Activated T-helper 1 cell treated with anti-CD3 and anti-CD28 coated beads, Interleukin-12 subunit alpha, Interleukin-12 subunit beta, Interleukin-2, Interleukin-4 antibody, amounts not matched to agents 30 ng/mL and 10 ng/mL and 1 ng/mL, durations not matched to agents 14 hours and 24 hours and 36 hours (primary cell): ENCODE measurements around the gene SMTNL1. TPM values are rescaled to one million over a fixed set of nuclear protein-coding genes. Genes with fewer than 3 reads are reported as not detected.
"Not testable (repeated sequence)": the region's sequence is repeated elsewhere in the genome, so short reads cannot be mapped to it uniquely, and the experiment has no call there.

Source experiments
- DNase-seq: peaks from one replicate; pipeline ENCODE4 v3.0.0; 2021; ENCODE audit warnings: low spot score
- H3K27ac Mint-ChIP-seq: one replicate; pipeline ENCODE4 v1.8.0; 2021; ENCODE audit warnings: mild to moderate bottlenecking, mixed read lengths
- H3K27me3 Mint-ChIP-seq: one replicate; pipeline ENCODE4 v1.8.0; 2022; ENCODE audit warnings: mild to moderate bottlenecking, moderate library complexity, mixed read lengths; ENCODE audit not compliant: insufficient read depth
- H3K36me3 Mint-ChIP-seq: one replicate; pipeline ENCODE4 v1.8.0; 2021; ENCODE audit warnings: low read depth, mixed read lengths
- H3K4me1 Mint-ChIP-seq: one replicate; pipeline ENCODE4 v1.8.0; 2021; ENCODE audit warnings: low read depth, mixed read lengths
- H3K4me3 Mint-ChIP-seq: one replicate; pipeline ENCODE4 v1.8.0; 2021; ENCODE audit warnings: mild to moderate bottlenecking, moderate library complexity, mixed read lengths
- H3K9me3 Mint-ChIP-seq: one replicate; pipeline ENCODE4 v1.8.0; 2021; ENCODE audit warnings: mixed read lengths
- intact Hi-C: fragments of 100-400 bp; cut with micrococcal nuclease; formaldehyde crosslinking; loops from one replicate; pipeline ENCODE4 v1.15.1; 2024
- total RNA-seq: library from RNA; stranded (reverse); gene quantifications from 2 replicates; pipeline ENCODE4 v1.2.3, GENCODE V29; 2022

The SMTNL1 gene
- total RNA-seq, 1 donor from 2014 or later: not detected

DNA sequence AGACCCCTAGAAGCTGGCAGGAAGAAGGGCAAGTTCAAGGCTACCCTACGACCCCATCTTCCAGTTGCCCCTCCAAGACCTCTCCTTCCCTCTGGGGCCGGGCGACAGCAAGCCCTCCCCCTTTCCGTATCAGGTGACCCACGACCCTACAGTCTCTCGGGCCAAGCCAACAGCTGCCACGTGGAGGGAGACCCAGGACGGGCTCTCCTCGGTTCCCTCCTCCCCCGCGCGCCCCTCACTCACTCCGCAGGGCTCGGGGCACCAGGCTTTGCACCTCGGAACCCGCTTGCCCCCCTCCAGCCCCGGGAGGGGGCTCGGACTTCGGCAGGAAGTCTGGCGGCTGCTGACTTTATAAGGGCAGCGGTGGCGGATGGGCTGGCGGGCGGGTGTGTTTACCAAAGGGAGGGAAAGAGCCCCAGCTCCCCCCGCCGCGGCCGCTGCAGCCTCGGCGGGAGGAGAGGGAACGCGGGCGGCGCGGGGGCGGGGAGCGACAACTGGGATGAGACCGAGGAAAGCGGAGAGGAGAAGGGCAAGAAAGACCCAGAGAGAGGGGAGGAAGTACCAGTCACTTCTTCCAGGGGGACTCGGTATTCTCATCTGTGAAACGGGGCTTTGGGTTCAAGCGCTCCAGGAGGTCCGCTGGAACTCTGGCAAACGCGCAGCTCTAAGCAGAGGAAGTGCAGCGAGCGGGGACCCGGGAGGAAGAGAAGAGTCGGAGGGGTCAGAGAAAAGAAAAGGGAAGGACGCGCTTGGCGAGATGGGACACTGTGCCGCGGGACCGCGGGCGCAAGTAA is 22.7 kb upstream of the SMTNL1 start:
- Mint-ChIP-seq H3K27ac (peak overlapping the region; percentile 94), H3K4me1 (peaks cover 17% of the 10 kb centered on the region), H3K4me3 (peak overlapping the region; percentile 99), H3K9me3 (no peaks in the 10 kb centered on the region), H3K36me3 (no peaks in the 10 kb centered on the region), H3K27me3 (peaks cover 4% of the 10 kb centered on the region)
- intact Hi-C loops: loop anchor here (1.0 to 5.0 kb wide), 4 partner anchors 15 to 52 kb away; partner anchors contain the start of genes RTN4RL2 and TIMM10
- peak; percentile 39 for DNase-seq

DNA sequence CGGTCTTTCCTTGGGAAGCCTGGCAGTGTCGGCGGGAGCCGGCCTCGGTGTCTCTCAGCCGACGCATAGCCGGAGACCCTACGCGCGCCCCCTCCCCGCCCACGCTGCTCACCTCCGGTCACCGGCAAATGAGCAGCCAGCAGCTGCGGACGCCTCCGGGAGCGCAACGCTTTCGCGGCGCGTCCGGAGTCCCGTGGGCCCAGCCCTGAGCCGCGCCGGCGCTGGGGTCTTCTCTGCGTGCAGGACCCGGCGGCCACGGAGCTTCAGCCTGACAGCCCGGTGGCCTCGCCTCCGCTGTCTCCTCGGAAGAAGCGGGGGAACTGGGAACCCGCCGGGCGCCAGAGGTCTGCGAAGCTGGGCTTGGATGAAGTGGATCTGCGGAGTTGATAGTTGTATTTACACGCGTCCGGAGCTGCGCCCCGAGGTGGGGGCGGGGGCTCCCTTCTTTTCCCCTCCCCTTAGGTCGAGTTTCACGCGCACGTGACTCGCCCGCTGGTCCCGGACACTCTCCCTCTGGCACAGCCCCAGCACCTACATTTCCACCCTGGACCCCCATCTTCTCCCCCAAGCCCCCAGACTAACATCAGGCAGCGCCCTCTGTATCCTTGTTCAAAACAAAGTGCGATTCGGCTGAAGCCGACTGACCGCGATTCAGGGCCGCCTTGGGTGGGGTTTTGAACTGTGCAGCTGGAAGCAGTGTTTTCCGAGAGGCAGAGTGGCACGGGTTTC is 21.9 kb upstream of the SMTNL1 start, which contains the start of gene SLC43A1:
SLC43A1 (minus strand) TSS at position 371 of the 729 bp plus-strand sequence. CDS start 1,591 bp downstream, outside the sequence.
- peak within 1 kb of the TSS; percentile 99 for H3K4me3 Mint-ChIP-seq
- no peaks in the 10 kb centered on the region for H3K36me3 Mint-ChIP-seq
- peaks cover 4% of the 10 kb centered on the region for H3K27me3 Mint-ChIP-seq
- DNase-seq: peak; percentile 9
- intact Hi-C loops: loop anchor here (1.0 kb wide), 1 partner anchor 15 kb away; the partner anchor contains the start of gene TIMM10
- H3K4me1 Mint-ChIP-seq: peaks cover 17% of the 10 kb centered on the region
- H3K9me3 Mint-ChIP-seq: no peaks in the 10 kb centered on the region
- peak within 1 kb of the TSS; percentile 94 for H3K27ac Mint-ChIP-seq

DNA sequence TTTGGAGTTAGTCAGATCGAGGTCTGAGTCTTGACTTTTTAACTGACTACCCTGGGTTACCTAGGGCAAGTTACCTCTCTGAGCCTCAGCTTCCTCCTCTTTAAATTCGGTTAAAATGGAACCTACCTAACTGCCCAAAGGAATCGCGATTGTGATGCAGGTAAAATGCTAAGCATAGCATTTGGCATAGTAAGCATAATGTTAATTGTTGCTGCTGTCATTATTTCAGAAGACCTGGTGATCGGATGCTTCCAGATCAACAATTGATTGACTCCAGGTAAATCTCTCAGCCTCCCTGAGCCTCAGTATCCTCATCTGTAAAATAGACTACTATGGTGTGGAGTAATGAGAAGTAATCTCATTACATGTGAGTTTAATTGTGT is 21.3 kb upstream of the SMTNL1 start:
- DNase-seq: no peak
- Mint-ChIP-seq H3K27me3 (peaks cover 4% of the 10 kb centered on the region), H3K36me3 (no peaks in the 10 kb centered on the region), H3K9me3 (no peaks in the 10 kb centered on the region), H3K4me1 (peaks cover 17% of the 10 kb centered on the region), H3K27ac (peak overlapping the region; percentile 83), H3K4me3 (peak overlapping the region; percentile 99)
- intact Hi-C loops: no loop called here

- DNase-seq: no peak
- H3K4me1 Mint-ChIP-seq: peaks cover 1% of the 10 kb centered on the region
- no peaks in the 10 kb centered on the region for H3K9me3 Mint-ChIP-seq
- no peak overlapping the region for H3K4me3 Mint-ChIP-seq
- intact Hi-C loops: no loop called here
- peaks cover 7% of the 10 kb centered on the region for H3K36me3 Mint-ChIP-seq
- H3K27me3 Mint-ChIP-seq: peaks cover 4% of the 10 kb centered on the region
- no peak overlapping the region for H3K27ac Mint-ChIP-seq
Observed at GRCh38 chr11:57521116-57521515, 16.3 kb upstream of the SMTNL1 start.

GRCh38 chr11:57523419-57523818 is 14.0 kb upstream of the SMTNL1 start:
- peaks cover 17% of the 10 kb centered on the region for H3K36me3 Mint-ChIP-seq
- intact Hi-C loops: no loop called here
- H3K27ac Mint-ChIP-seq: no peak overlapping the region
- DNase-seq: no peak
- H3K9me3 Mint-ChIP-seq: no peaks in the 10 kb centered on the region
- no peak overlapping the region for H3K4me3 Mint-ChIP-seq
- no peaks in the 10 kb centered on the region for H3K27me3 Mint-ChIP-seq
- H3K4me1 Mint-ChIP-seq: peaks cover 14% of the 10 kb centered on the region

- H3K27me3 Mint-ChIP-seq: no peaks in the 10 kb centered on the region
- H3K4me1 Mint-ChIP-seq: peaks cover 31% of the 10 kb centered on the region
- H3K9me3 Mint-ChIP-seq: no peaks in the 10 kb centered on the region
- H3K36me3 Mint-ChIP-seq: peaks cover 17% of the 10 kb centered on the region
- no peak overlapping the region for H3K27ac Mint-ChIP-seq
- peak; percentile 50 for DNase-seq
- no peak overlapping the region for H3K4me3 Mint-ChIP-seq
- intact Hi-C loops: loop anchor here (1.0 kb wide), 3 partner anchors 34 to 182 kb away; no protein-coding TSS in a partner anchor
Observed at GRCh38 chr11:57527056-57527631, 10.3 kb upstream of the SMTNL1 start.

- no peaks in the 10 kb centered on the region for H3K27me3 Mint-ChIP-seq
- peak overlapping the region; percentile 48 for H3K4me3 Mint-ChIP-seq
- no peak overlapping the region for H3K27ac Mint-ChIP-seq
- intact Hi-C loops: no loop called here
- no peaks in the 10 kb centered on the region for H3K9me3 Mint-ChIP-seq
- no peak for DNase-seq
- peaks cover 32% of the 10 kb centered on the region for H3K4me1 Mint-ChIP-seq
- peaks cover 21% of the 10 kb centered on the region for H3K36me3 Mint-ChIP-seq
Observed at GRCh38 chr11:57529012-57529411, 8.4 kb upstream of the SMTNL1 start.

DNA sequence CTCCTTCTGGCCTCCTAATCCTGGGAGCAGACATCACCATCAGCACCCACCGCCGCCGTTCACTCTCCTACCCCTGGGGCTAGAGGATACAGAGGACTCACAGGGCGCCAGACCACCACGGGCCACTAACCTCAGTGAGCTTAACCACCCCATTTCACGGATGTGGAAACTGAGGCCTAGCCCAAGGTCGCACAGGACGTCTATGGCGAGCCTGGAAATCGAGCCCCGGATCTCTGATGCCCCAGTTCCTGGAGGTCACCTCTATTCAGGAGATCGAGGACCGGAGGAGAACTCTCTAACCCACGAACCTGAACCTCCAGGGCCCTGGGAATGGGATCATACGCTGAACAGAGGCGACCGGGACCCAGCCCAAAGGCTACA is 7.2 kb upstream of the SMTNL1 start:
- H3K27me3 Mint-ChIP-seq: no peaks in the 10 kb centered on the region
- peaks cover 32% of the 10 kb centered on the region for H3K4me1 Mint-ChIP-seq
- intact Hi-C loops: loop anchor here (1.0 to 2.0 kb wide), 11 partner anchors 15 to 1048 kb away; partner anchors contain the start of genes CLP1, MED19, SELENOH and SLC43A1
- no peak for DNase-seq
- no peaks in the 10 kb centered on the region for H3K9me3 Mint-ChIP-seq
- peak overlapping the region; percentile 87 for H3K4me3 Mint-ChIP-seq
- peak overlapping the region; percentile 87 for H3K27ac Mint-ChIP-seq
- H3K36me3 Mint-ChIP-seq: peaks cover 14% of the 10 kb centered on the region

DNA sequence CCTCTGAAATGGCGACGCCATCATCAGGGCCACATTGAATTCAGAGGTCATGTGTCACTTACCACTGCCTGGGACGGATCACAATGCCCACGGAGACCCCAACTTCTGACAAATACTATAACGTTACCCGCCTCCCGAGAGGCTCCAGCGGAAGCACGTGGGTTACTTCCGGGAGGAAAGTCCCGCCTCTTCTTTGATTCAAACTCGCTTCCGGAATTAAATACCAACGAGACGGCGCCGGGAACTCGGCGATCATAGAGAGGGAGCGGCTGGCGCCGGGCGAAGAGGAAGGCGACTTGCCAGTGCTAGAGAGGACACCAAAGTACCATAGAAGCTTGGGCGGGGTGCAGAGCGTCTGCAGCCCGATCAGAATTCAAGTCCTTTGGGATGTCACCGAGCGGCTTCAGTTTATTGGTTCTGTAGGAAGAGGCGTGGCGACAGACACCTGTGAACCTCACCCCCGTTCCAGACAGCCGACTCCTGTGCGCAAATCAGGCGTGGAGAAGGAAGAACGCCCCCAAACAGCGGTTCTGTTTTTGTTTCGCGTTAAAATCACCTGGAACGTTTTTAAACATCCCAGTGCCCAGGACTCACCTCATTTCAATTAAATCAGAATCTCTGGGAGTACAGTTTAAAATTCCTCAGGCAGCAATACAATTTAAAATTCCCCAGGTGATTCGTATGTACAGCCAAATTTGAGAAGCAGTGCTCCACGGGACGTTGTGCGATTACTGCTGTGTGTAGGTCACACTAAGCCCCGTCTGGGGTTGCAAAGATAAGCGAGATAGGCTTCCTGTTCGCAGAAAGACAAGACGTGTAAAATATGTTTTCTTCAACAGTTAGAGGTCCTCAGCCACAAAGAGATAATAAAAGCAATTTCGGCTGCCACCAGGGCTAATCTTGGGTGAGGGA is 6.5 kb upstream of the SMTNL1 start, which contains the start of gene TIMM10:
TIMM10 (minus strand) TSS at position 159 of the 912 bp plus-strand sequence. CDS start 565 bp downstream, outside the sequence.
- H3K4me1 Mint-ChIP-seq: peaks cover 32% of the 10 kb centered on the region

DNA sequence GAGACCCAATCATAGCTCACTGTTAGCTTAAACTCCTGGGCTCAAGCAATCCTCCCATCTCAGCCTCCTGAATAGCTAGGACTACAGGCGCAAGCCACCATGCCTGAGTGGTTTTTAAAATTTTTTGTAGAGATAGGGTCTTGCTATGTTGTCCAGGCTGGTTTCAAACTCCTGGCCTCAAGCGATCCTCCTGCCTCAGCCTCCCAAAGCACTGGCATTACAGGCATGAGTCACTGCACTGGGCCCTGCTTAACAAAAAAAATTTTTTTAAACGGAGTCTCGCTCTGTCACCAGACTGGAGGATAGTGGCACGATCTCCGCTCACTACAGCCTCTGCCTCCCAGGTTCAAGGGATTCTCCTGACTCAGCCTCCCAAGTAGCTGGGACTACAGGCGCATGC is 2.9 kb upstream of the SMTNL1 start:
- Mint-ChIP-seq H3K4me1 (peaks cover 14% of the 10 kb centered on the region), H3K36me3 (peaks cover 14% of the 10 kb centered on the region)
- H3K9me3 Mint-ChIP-seq, DNase-seq, H3K4me3 Mint-ChIP-seq, intact Hi-C loops, H3K27me3 Mint-ChIP-seq, H3K27ac Mint-ChIP-seq: not testable (repeated sequence)

More for the DNA sequence above, 6.5 kb upstream of the SMTNL1 start, which contains the start of gene TIMM10:
- H3K36me3 Mint-ChIP-seq: peaks cover 14% of the 10 kb centered on the region
- H3K27ac Mint-ChIP-seq: peak within 1 kb of the TSS; percentile 87
- no peaks in the 10 kb centered on the region for H3K9me3 Mint-ChIP-seq
- H3K4me3 Mint-ChIP-seq: peak within 1 kb of the TSS; percentile 87
- H3K27me3 Mint-ChIP-seq: no peaks in the 10 kb centered on the region
- intact Hi-C loops: loop anchor here (1.0 to 2.0 kb wide), 12 partner anchors 16 to 1047 kb away; partner anchors contain the start of genes CLP1, MED19, SELENOH and SLC43A1
- DNase-seq: peak; percentile 92

GRCh38 chr11:57539342-57539741 is 1.9 kb downstream of the SMTNL1 start:
- DNase-seq: no peak

GRCh38 chr11:57541169-57541568 is 3.8 kb downstream of the SMTNL1 start:
- intact Hi-C loops: no loop called here
- H3K4me1 Mint-ChIP-seq: no peaks in the 10 kb centered on the region

More at GRCh38 chr11:57539342-57539741, 1.9 kb downstream of the SMTNL1 start:
- H3K4me1 Mint-ChIP-seq: no peaks in the 10 kb centered on the region
- no peak overlapping the region for H3K27ac Mint-ChIP-seq
- intact Hi-C loops: no loop called here
- H3K9me3 Mint-ChIP-seq: no peaks in the 10 kb centered on the region
- no peak overlapping the region for H3K4me3 Mint-ChIP-seq
- H3K27me3 Mint-ChIP-seq: no peaks in the 10 kb centered on the region
- H3K36me3 Mint-ChIP-seq: peaks cover 14% of the 10 kb centered on the region

More at GRCh38 chr11:57541169-57541568, 3.8 kb downstream of the SMTNL1 start:
- Mint-ChIP-seq H3K4me3 (no peak overlapping the region), H3K27ac (no peak overlapping the region), H3K27me3 (no peaks in the 10 kb centered on the region), H3K36me3 (peaks cover 12% of the 10 kb centered on the region), H3K9me3 (no peaks in the 10 kb centered on the region)
- no peak for DNase-seq
